Smooth muscle cell (in vitro differentiated cells): ENCODE results near the gene SHISA9. TPM values are rescaled to one million over a fixed set of nuclear protein-coding genes. Genes with fewer than 3 reads are reported as not detected.

Source experiments
- DNase-seq: peaks from one replicate; lab custom pipeline; 2025; ENCODE audit not compliant: unreplicated experiment; lab: John Stamatoyannopoulos, UW
- H2AFZ ChIP-seq: fragments of 200-600 bp; sonication (generic); 2 replicates; pipeline ENCODE4 v1.6.0; 2016; ENCODE audit warnings: antibody characterized with exemption, low read depth, mild to moderate bottlenecking
- H3F3A ChIP-seq: fragments of 200-600 bp; sonication (generic); 2 replicates; pipeline ENCODE4 v1.6.0; 2017; ENCODE audit warnings: antibody characterized with exemption, low read depth
- H3K27ac ChIP-seq: fragments of 200-600 bp; sonication (generic); 2 replicates; pipeline ENCODE4 v1.5.1; 2016; ENCODE audit warnings: low read depth, mild to moderate bottlenecking
- H3K27me3 ChIP-seq: fragments of 200-600 bp; sonication (generic); 2 replicates; pipeline ENCODE4 v1.6.1; 2016; ENCODE audit warnings: low read depth, mild to moderate bottlenecking
- H3K36me3 ChIP-seq: fragments of 200-600 bp; sonication (generic); 2 replicates; pipeline ENCODE4 v1.5.1; 2016; ENCODE audit warnings: low read depth
- H3K4me1 ChIP-seq: fragments of 200-600 bp; sonication (generic); 2 replicates; pipeline ENCODE4 v1.5.1; 2016; ENCODE audit warnings: low read depth
- H3K4me2 ChIP-seq: fragments of 200-600 bp; sonication (generic); 2 replicates; pipeline ENCODE4 v1.6.0; 2016; ENCODE audit warnings: mild to moderate bottlenecking
- H3K4me3 ChIP-seq: fragments of 200-600 bp; sonication (generic); 2 replicates; pipeline ENCODE4 v1.5.1; 2016; ENCODE audit warnings: mild to moderate bottlenecking
- H3K79me2 ChIP-seq: fragments of 200-600 bp; sonication (generic); 2 replicates; pipeline ENCODE4 v1.6.0; 2016; ENCODE audit warnings: low read depth, mild to moderate bottlenecking
- H3K9ac ChIP-seq: fragments of 200-600 bp; sonication (generic); 2 replicates; pipeline ENCODE4 v1.6.0; 2016; ENCODE audit warnings: low read depth
- H3K9me3 ChIP-seq: fragments of 200-600 bp; sonication (generic); replicated peaks from 2 replicates; pipeline ENCODE4 v1.5.1; 2016; ENCODE audit warnings: low read depth
- H4K20me1 ChIP-seq: fragments of 200-600 bp; sonication (generic); 2 replicates; pipeline ENCODE4 v1.6.0; 2016; ENCODE audit warnings: low read depth
- CTCF ChIP-seq: fragments of 200-600 bp; sonication (generic); IDR thresholded peaks from 2 replicates; pipeline ENCODE4 v1.5.1; 2017; ENCODE audit warnings: borderline replicate concordance, mild to moderate bottlenecking, antibody characterized with exemption; ENCODE audit not compliant: insufficient read depth, poor library complexity, severe bottlenecking
- WGBS: methylation state at CpG from one replicate; pipeline ENCODE4 v1.1.7; 2016; ENCODE audit warnings: low lambda C conversion rate; 5-methylcytosine and 5-hydroxymethylcytosine counted together
- polyA plus RNA-seq: library from polyadenylated mRNA; unstranded; fragments of >200 nt; fragmentation: Nextera tagmentation; extraction: Ambion mirVana; gene quantifications from 2 replicates; pipeline ENCODE4 v1.2.1, GENCODE V29; 2016
- total RNA-seq: library from RNA; depleted of rRNA; stranded (reverse); fragments of >200 nt; gene quantifications from 2 replicates; pipeline ENCODE4 v1.2.3, GENCODE V29; 2014

SHISA9 gene
- total and polyA plus RNA-seq, 2 experiments from 2014 or later: 0.09 TPM; not detected in 1

GRCh38 chr16:13245713-13246377 lies 344.4 kb downstream of the SHISA9 start:
- H3K9me3 ChIP-seq: no peaks in the 10 kb centered on the region
- whole genome bisulfite sequencing: 82% methylated on average over 6 of the region's 6 CpGs
- no peaks in the 10 kb centered on the region for H3K36me3 ChIP-seq
- H3F3A ChIP-seq: no peaks in the 10 kb centered on the region
- no peak overlapping the region for H3K27ac ChIP-seq
- no peak for DNase-seq
- H3K4me1 ChIP-seq: no peaks in the 10 kb centered on the region
- no peak overlapping the region for H2AFZ ChIP-seq
- no peaks in the 10 kb centered on the region for H4K20me1 ChIP-seq
- H3K79me2 ChIP-seq: no peaks in the 10 kb centered on the region
- no peak for TF ChIP-seq CTCF
- no peaks in the 10 kb centered on the region for H3K27me3 ChIP-seq
- H3K4me2 ChIP-seq: no peak overlapping the region
- H3K4me3 ChIP-seq: no peak overlapping the region
- no peak overlapping the region for H3K9ac ChIP-seq

GRCh38 chr16:13254998-13255614 lies 353.7 kb downstream of the SHISA9 start:
- H3K27ac ChIP-seq: no peak overlapping the region
- H3K79me2 ChIP-seq: no peaks in the 10 kb centered on the region
- no peaks in the 10 kb centered on the region for H3K4me1 ChIP-seq
- DNase-seq: no peak
- TF ChIP-seq CTCF: no peak
- no peaks in the 10 kb centered on the region for H3F3A ChIP-seq
- H4K20me1 ChIP-seq: no peaks in the 10 kb centered on the region
- no peaks in the 10 kb centered on the region for H3K27me3 ChIP-seq
- H3K36me3 ChIP-seq: no peaks in the 10 kb centered on the region
- no peaks in the 10 kb centered on the region for H3K9me3 ChIP-seq
- no peak overlapping the region for H3K9ac ChIP-seq
- no peak overlapping the region for H3K4me2 ChIP-seq
- H3K4me3 ChIP-seq: no peak overlapping the region
- no peak overlapping the region for H2AFZ ChIP-seq
- 100% methylated on average over 1 of the region's 1 CpG for WGBS

GRCh38 chr16:13262270-13263090 lies 361.1 kb downstream of the SHISA9 start:
- no peak for TF ChIP-seq CTCF
- no peaks in the 10 kb centered on the region for H3K4me1 ChIP-seq
- H3K9me3 ChIP-seq: no peaks in the 10 kb centered on the region
- H3K27ac ChIP-seq: no peak overlapping the region
- H3K4me3 ChIP-seq: no peak overlapping the region
- peaks cover 9% of the 10 kb centered on the region for H3K27me3 ChIP-seq
- H3K36me3 ChIP-seq: no peaks in the 10 kb centered on the region
- no peak for DNase-seq
- H2AFZ ChIP-seq: no peak overlapping the region
- no peak overlapping the region for H3K9ac ChIP-seq
- H3F3A ChIP-seq: no peaks in the 10 kb centered on the region
- WGBS: 86% methylated on average over 3 of the region's 3 CpGs
- no peaks in the 10 kb centered on the region for H4K20me1 ChIP-seq
- H3K79me2 ChIP-seq: no peaks in the 10 kb centered on the region
- H3K4me2 ChIP-seq: no peak overlapping the region
